Spinal cord (tissue), 10 donors: ENCODE results near the gene CA12. TPM values are rescaled to one million over a fixed set of nuclear protein-coding genes. Genes with fewer than 3 reads are reported as not detected.

ENCODE experiments used
- DNase-seq, 6 donors: peaks; one replicate each; pipeline versions ENCODE4 v3.0.0 to v3.0.0-alpha.2; 2013 to 2015; ENCODE audit warnings: low spot score in 6 of 6, low read depth in 4 of 6
- H3K27ac ChIP-seq: one replicate; pipeline ENCODE4 v1.5.1; 2013; ENCODE audit warnings: low read depth, low read length, control low read depth
- H3K27me3 ChIP-seq: one replicate; pipeline ENCODE4 v1.6.1; 2013; ENCODE audit warnings: low read length; ENCODE audit not compliant: control insufficient read depth, insufficient read depth
- H3K36me3 ChIP-seq: one replicate; pipeline ENCODE4 v1.6.1; 2013; ENCODE audit warnings: low read length; ENCODE audit not compliant: control insufficient read depth, insufficient read depth
- H3K4me1 ChIP-seq: one replicate; pipeline ENCODE4 v1.6.1; 2013; ENCODE audit warnings: low read length; ENCODE audit not compliant: control insufficient read depth, insufficient read depth
- H3K4me3 ChIP-seq: one replicate; pipeline ENCODE4 v1.5.1; 2013; ENCODE audit warnings: low read depth, low read length, control low read depth
- H3K9me3 ChIP-seq: one replicate; pipeline ENCODE4 v1.6.1; 2013; ENCODE audit warnings: low read length; ENCODE audit not compliant: control insufficient read depth, insufficient read depth
- WGBS: methylation state at CpG from one replicate; pipeline ENCODE4 v1.1.5; 2013; ENCODE audit warnings: missing lambda C conversion rate; ENCODE audit not compliant: insufficient coverage; 5-methylcytosine and 5-hydroxymethylcytosine counted together
- polyA plus RNA-seq, 2 donors: library from polyadenylated mRNA; unstranded; fragments of 120-200 nt; gene quantifications; one replicate each; pipeline ENCODE4 v1.2.1, GENCODE V29; 2013; ENCODE audit not compliant: insufficient read length in 2 of 2
- total RNA-seq, 2 donors: library from RNA; depleted of rRNA in 1 of 2; stranded (reverse); fragments of 120-200 nt in 1 of 2; fragments of >200 nt in 1 of 2; gene quantifications; one replicate each; pipeline versions ENCODE4 v1.2.3 to v1.2.4, GENCODE V29; 2013 to 2014
- donor health status: healthy.

The CA12 gene
- total and polyA plus RNA-seq, 4 donors: 7.5 to 25.1 (median 10.1) TPM

GRCh38 chr15:63363292-63363691 lies 18.4 kb downstream of the CA12 start:
- WGBS: 100% methylated on average over 2 of the region's 2 CpGs
- no peaks in the 10 kb centered on the region for H3K27me3 ChIP-seq
- no peak for DNase-seq
- no peak overlapping the region for H3K27ac ChIP-seq
- no peaks in the 10 kb centered on the region for H3K36me3 ChIP-seq
- no peaks in the 10 kb centered on the region for H3K4me1 ChIP-seq
- no peaks in the 10 kb centered on the region for H3K9me3 ChIP-seq
- H3K4me3 ChIP-seq: no peak overlapping the region

- Histone ChIP-seq H3K4me1 (no peaks in the 10 kb centered on the region), H3K4me3 (no peak overlapping the region), H3K27me3 (no peaks in the 10 kb centered on the region), H3K9me3 (no peaks in the 10 kb centered on the region), H3K27ac (no peak overlapping the region), H3K36me3 (no peaks in the 10 kb centered on the region)
- DNase-seq: no peak
- 93% methylated on average over 7 of the region's 7 CpGs for WGBS
These were observed 18.8 kb downstream of the CA12 start for GRCh38 chr15:63362885-63363284.

- 61% methylated on average over 3 of the region's 3 CpGs for WGBS
These were observed 19.4 kb downstream of the CA12 start for GRCh38 chr15:63362196-63362595.

GRCh38 chr15:63360170-63360569 lies 21.5 kb downstream of the CA12 start:
- Histone ChIP-seq H3K9me3 (no peaks in the 10 kb centered on the region), H3K4me1 (peaks cover 3% of the 10 kb centered on the region), H3K4me3 (no peak overlapping the region), H3K36me3 (no peaks in the 10 kb centered on the region), H3K27ac (no peak overlapping the region), H3K27me3 (no peaks in the 10 kb centered on the region)
- no peak for DNase-seq
- WGBS: 62% methylated on average over 4 of the region's 4 CpGs

More at GRCh38 chr15:63362196-63362595, 19.4 kb downstream of the CA12 start:
- Histone ChIP-seq H3K4me3 (no peak overlapping the region), H3K27ac (no peak overlapping the region), H3K27me3 (no peaks in the 10 kb centered on the region), H3K4me1 (no peaks in the 10 kb centered on the region), H3K36me3 (no peaks in the 10 kb centered on the region), H3K9me3 (no peaks in the 10 kb centered on the region)
- DNase-seq: peak in 1 of 6 donors; percentile 35

GRCh38 chr15:63358241-63359029 lies 23.2 kb downstream of the CA12 start:
- no peaks in the 10 kb centered on the region for H3K27me3 ChIP-seq
- H3K27ac ChIP-seq: no peak overlapping the region
- H3K4me1 ChIP-seq: peaks cover 6% of the 10 kb centered on the region
- 78% methylated on average over 11 of the region's 15 CpGs for WGBS
- H3K9me3 ChIP-seq: no peaks in the 10 kb centered on the region
- no peak overlapping the region for H3K4me3 ChIP-seq
- H3K36me3 ChIP-seq: no peaks in the 10 kb centered on the region
- peak in 2 of 6 donors; percentile 36 to 43 for DNase-seq

GRCh38 chr15:63357731-63358130 lies 23.9 kb downstream of the CA12 start:
- H3K27ac ChIP-seq: no peak overlapping the region
- DNase-seq: no peak
- H3K9me3 ChIP-seq: no peaks in the 10 kb centered on the region
- no peaks in the 10 kb centered on the region for H3K27me3 ChIP-seq
- WGBS: 89% methylated on average over 2 of the region's 3 CpGs
- H3K4me1 ChIP-seq: peaks cover 6% of the 10 kb centered on the region
- no peak overlapping the region for H3K4me3 ChIP-seq
- no peaks in the 10 kb centered on the region for H3K36me3 ChIP-seq

- H3K36me3 ChIP-seq: no peaks in the 10 kb centered on the region
- no peak overlapping the region for H3K4me3 ChIP-seq
- DNase-seq: no peak
- H3K4me1 ChIP-seq: peaks cover 6% of the 10 kb centered on the region
- H3K27me3 ChIP-seq: no peaks in the 10 kb centered on the region
- H3K9me3 ChIP-seq: no peaks in the 10 kb centered on the region
- WGBS: 79% methylated on average over 4 of the region's 4 CpGs
- no peak overlapping the region for H3K27ac ChIP-seq
These were observed 24.6 kb downstream of the CA12 start for GRCh38 chr15:63357061-63357460.

GRCh38 chr15:63354821-63355650 lies 26.6 kb downstream of the CA12 start:
- Histone ChIP-seq H3K36me3 (no peaks in the 10 kb centered on the region), H3K27ac (no peak overlapping the region), H3K9me3 (no peaks in the 10 kb centered on the region), H3K4me3 (no peak overlapping the region), H3K27me3 (no peaks in the 10 kb centered on the region), H3K4me1 (peaks cover 8% of the 10 kb centered on the region)
- DNase-seq: no peak
- 61% methylated on average over 18 of the region's 22 CpGs for WGBS

- Histone ChIP-seq H3K4me3 (no peak overlapping the region), H3K9me3 (no peaks in the 10 kb centered on the region), H3K36me3 (no peaks in the 10 kb centered on the region), H3K4me1 (peaks cover 20% of the 10 kb centered on the region), H3K27ac (no peak overlapping the region), H3K27me3 (no peaks in the 10 kb centered on the region)
- 87% methylated on average over 4 of the region's 5 CpGs for WGBS
- no peak for DNase-seq
These were observed 27.8 kb downstream of the CA12 start for GRCh38 chr15:63353887-63354286.
